GM12874 (cell line): ENCODE results near the gene GLT8D2.

Experiments
- CTCF ChIP-seq: IDR thresholded peaks from 2 replicates; pipeline ENCODE4 v1.5.1; 2011; ENCODE audit warnings: low read depth, mild to moderate bottlenecking, control low read depth, low read length, moderate library complexity; ENCODE audit not compliant: insufficient read depth

Gene GLT8D2

GRCh38 chr12:103958621-103959020 is 91.4 kb downstream of the GLT8D2 start:
- TF ChIP-seq CTCF: no peak

GRCh38 chr12:103957865-103958388 is 92.1 kb downstream of the GLT8D2 start:
- no peak for TF ChIP-seq CTCF

GRCh38 chr12:103956509-103957027 is 93.4 kb downstream of the GLT8D2 start:
- TF ChIP-seq CTCF: no peak

GRCh38 chr12:103955811-103956508 is 94.0 kb downstream of the GLT8D2 start:
- TF ChIP-seq CTCF: no peak

GRCh38 chr12:103952497-103952896 is 97.5 kb downstream of the GLT8D2 start:
- no peak for TF ChIP-seq CTCF

- no peak for TF ChIP-seq CTCF
Measured at GRCh38 chr12:103948746-103949406, 101.1 kb downstream of the GLT8D2 start.

GRCh38 chr12:103947871-103948555 is 102.0 kb downstream of the GLT8D2 start:
- TF ChIP-seq CTCF: no peak
